HFFc6 (cell line): ENCODE measurements around the gene ZNF141. TPM values are rescaled to one million over a fixed set of nuclear protein-coding genes. Genes with fewer than 3 reads are reported as not detected.

Experiments used
- DNase-seq: peaks from one replicate; pipeline ENCODE4 v3.0.0-alpha.2; 2018
- H3K27ac Mint-ChIP-seq: 2 replicates; pipeline ENCODE4 v1.8.0; 2020; ENCODE audit warnings: mild to moderate bottlenecking, mixed read lengths
- H3K27me3 Mint-ChIP-seq: 2 replicates; pipeline ENCODE4 v1.8.0; 2021; ENCODE audit warnings: mild to moderate bottlenecking, moderate library complexity, mixed read lengths; ENCODE audit not compliant: insufficient read depth
- H3K36me3 Mint-ChIP-seq: 2 replicates; pipeline ENCODE4 v1.8.0; 2021; ENCODE audit warnings: low read depth, mixed read lengths
- H3K4me1 Mint-ChIP-seq: 2 replicates; pipeline ENCODE4 v1.8.0; 2020; ENCODE audit warnings: low read depth, mixed read lengths
- H3K4me3 Mint-ChIP-seq: 2 replicates; pipeline ENCODE4 v1.8.0; 2020; ENCODE audit warnings: mild to moderate bottlenecking, moderate library complexity, mixed read lengths
- H3K9me3 Mint-ChIP-seq: 2 replicates; pipeline ENCODE4 v1.8.0; 2020; ENCODE audit warnings: mild to moderate bottlenecking, mixed read lengths
- CTCF ChIP-seq: fragments of 200-600 bp; sonication (generic); IDR thresholded peaks from 2 replicates; pipeline ENCODE4 v1.5.0; 2021; ENCODE audit warnings: antibody characterized with exemption, mild to moderate bottlenecking
- total RNA-seq, 6 experiments: library from RNA; stranded (reverse); fragmentation: NEBNext Ultra II Directional; extraction: Animal tissue kit (Norgen Biotek cat#: 25700); gene quantifications; 2 replicates in 1 of 6; 3 replicates in 5 of 6; pipeline ENCODE4 v1.2.3, GENCODE V29; 2021

The ZNF141 gene
- total RNA-seq, 6 experiments from 2014 or later, result 0.26 to 3.1 (median 0.40) TPM

GRCh38 chr4:306551-306961 is 31.1 kb upstream of the ZNF141 start:
- Mint-ChIP-seq H3K4me3 (no peak overlapping the region), H3K4me1 (no peaks in the 10 kb centered on the region), H3K9me3 (peaks cover 70% of the 10 kb centered on the region), H3K27me3 (no peaks in the 10 kb centered on the region), H3K27ac (no peak overlapping the region), H3K36me3 (peaks cover 18% of the 10 kb centered on the region)
- no peak for TF ChIP-seq CTCF
- DNase-seq, result no peak

GRCh38 chr4:309807-310206 is 27.8 kb upstream of the ZNF141 start:
- DNase-seq, result no peak
- H3K36me3 Mint-ChIP-seq, result peaks cover 5% of the 10 kb centered on the region; the same call in 1 of the 2 replicates
- no peaks in the 10 kb centered on the region for H3K4me1 Mint-ChIP-seq
- no peak overlapping the region for H3K27ac Mint-ChIP-seq
- no peak overlapping the region for H3K4me3 Mint-ChIP-seq
- H3K27me3 Mint-ChIP-seq, result no peaks in the 10 kb centered on the region
- H3K9me3 Mint-ChIP-seq, result peaks cover 70% of the 10 kb centered on the region
- no peak for TF ChIP-seq CTCF

GRCh38 chr4:314296-314903 is 23.2 kb upstream of the ZNF141 start:
- TF ChIP-seq CTCF, result no peak
- peaks cover 23% of the 10 kb centered on the region for H3K36me3 Mint-ChIP-seq
- DNase-seq, result no peak
- H3K4me3 Mint-ChIP-seq, result no peak overlapping the region
- no peaks in the 10 kb centered on the region for H3K4me1 Mint-ChIP-seq
- H3K27me3 Mint-ChIP-seq, result peaks cover 2% of the 10 kb centered on the region; the same call in 1 of the 2 replicates
- H3K9me3 Mint-ChIP-seq, result peaks cover 80% of the 10 kb centered on the region
- no peak overlapping the region for H3K27ac Mint-ChIP-seq

GRCh38 chr4:328729-329128 is 8.9 kb upstream of the ZNF141 start:
- TF ChIP-seq CTCF, result no peak
- H3K27ac Mint-ChIP-seq, result no peak overlapping the region
- H3K27me3 Mint-ChIP-seq, result no peaks in the 10 kb centered on the region; the same call in 1 of the 2 replicates
- no peaks in the 10 kb centered on the region for H3K4me1 Mint-ChIP-seq
- no peak for DNase-seq
- H3K9me3 Mint-ChIP-seq, result peaks cover 34% of the 10 kb centered on the region
- H3K36me3 Mint-ChIP-seq, result no peaks in the 10 kb centered on the region
- H3K4me3 Mint-ChIP-seq, result no peak overlapping the region

GRCh38 chr4:335515-335914 is 2.1 kb upstream of the ZNF141 start:
- Mint-ChIP-seq H3K9me3 (peaks cover 51% of the 10 kb centered on the region), H3K27ac (no peak overlapping the region), H3K4me1 (peaks cover 4% of the 10 kb centered on the region; the same call in 1 of the 2 replicates), H3K4me3 (no peak overlapping the region), H3K27me3 (no peaks in the 10 kb centered on the region; the same call in 1 of the 2 replicates), H3K36me3 (peaks cover 19% of the 10 kb centered on the region)
- no peak for TF ChIP-seq CTCF
- DNase-seq, result no peak
